Kidney (tissue), 14 donors: ENCODE measurements around the gene DOP1B. TPM values are rescaled to one million over a fixed set of nuclear protein-coding genes. Genes with fewer than 3 reads are reported as not detected.

Source experiments
- DNase-seq, 5 donors: peaks; one replicate each; pipeline ENCODE4 v3.0.0-alpha.2; 2013 to 2020
- FAIRE-seq: peaks from 2 replicates; lab custom pipeline; 2012; peaks lifted over from hg19 to GRCh38; lab: Jason Lieb, UNC
- H3K27ac ChIP-seq, 2 donors: one replicate each; pipeline ENCODE4 v1.7.0; 2013; ENCODE audit warnings: low read depth in 2 of 2, low read length in 2 of 2, inconsistent platforms in 1 of 2
- H3K27me3 ChIP-seq: one replicate; pipeline ENCODE4 v1.7.1; 2013; ENCODE audit warnings: low read length, inconsistent platforms; ENCODE audit not compliant: control insufficient read depth, insufficient read depth
- H3K36me3 ChIP-seq, 3 donors: one replicate each; pipeline versions ENCODE4 v1.7.0 to v1.7.1; 2013; ENCODE audit warnings: low read length in 3 of 3, control low read depth in 1 of 3, inconsistent platforms in 1 of 3; ENCODE audit not compliant: insufficient read depth in 3 of 3, control insufficient read depth in 2 of 3
- H3K4me1 ChIP-seq, 3 donors: one replicate each; pipeline versions ENCODE4 v1.7.0 to v1.7.1; 2013; ENCODE audit warnings: low read length in 3 of 3, inconsistent platforms in 1 of 3, low read depth in 1 of 3; ENCODE audit not compliant: control insufficient read depth in 2 of 3, insufficient read depth in 2 of 3
- H3K4me3 ChIP-seq, 3 donors: one replicate each; pipeline versions ENCODE4 v1.7.0 to v1.8.1; 2013; ENCODE audit warnings: low read length in 3 of 3, control low read depth in 1 of 3, inconsistent platforms in 1 of 3
- H3K9ac ChIP-seq, 3 donors: one replicate each; pipeline versions ENCODE4 v1.7.0 to v1.7.1; 2013; ENCODE audit warnings: low read length in 3 of 3, control low read depth in 1 of 3, inconsistent platforms in 1 of 3
- H3K9me3 ChIP-seq, 3 donors: one replicate each; pipeline versions ENCODE4 v1.7.0 to v1.7.1; 2013; ENCODE audit warnings: low read length in 3 of 3, control low read depth in 1 of 3, inconsistent platforms in 1 of 3; ENCODE audit not compliant: control insufficient read depth in 2 of 3, insufficient read depth in 1 of 3
- CTCF ChIP-seq: IDR thresholded peaks from 3 replicates; pipeline ENCODE4 v1.5.1; 2012; ENCODE audit warnings: mild to moderate bottlenecking, moderate library complexity, borderline replicate concordance; ENCODE audit not compliant: insufficient read depth; ENCODE audit errors: extremely low read depth
- intact Hi-C: fragments of 100-400 bp; cut with DNase I; formaldehyde crosslinking; loops from one replicate; pipeline ENCODE4 v1.11.1; 2022
- polyA plus RNA-seq: library from polyadenylated mRNA; stranded (reverse); fragments of 350-450 nt; fragmentation: Illumina TruSeq; extraction: RNeasy Lipid Tissue Mini Kit (QIAGEN cat#74804); gene quantifications from one replicate; pipeline ENCODE4 v1.2.3, GENCODE V29; 2014; ENCODE audit warnings: low read depth, low replicate concordance; ENCODE audit not compliant: insufficient read depth
- total RNA-seq: library from RNA; stranded (reverse); fragmentation: NEBNext Ultra II Directional; extraction: Animal tissue kit (Norgen Biotek cat#: 25700); gene quantifications from one replicate; pipeline ENCODE4 v1.2.1, GENCODE V29; 2021
- donor health status: control.
- donor health status: control.
- donor health status: control.
- donor health status: control.
- donor health status: control.
- donor health status: DM: yes; HTN: yes; CAD: no.
- donor health status: Normal renal cell carcinoma (clear cell type).

Gene DOP1B
- total and polyA plus RNA-seq, 2 donors from 2014 or later = 1.2 to 19.2 TPM

GRCh38 chr21:36178349-36178748, 21.7 kb downstream of the DOP1B start:
- Histone ChIP-seq H3K27ac (no peak overlapping the region), H3K9ac (no peak overlapping the region), H3K27me3 (no peaks in the 10 kb centered on the region), H3K4me1 (no peaks in the 10 kb centered on the region), H3K9me3 (no peaks in the 10 kb centered on the region), H3K36me3 (no peaks in the 10 kb centered on the region), H3K4me3 (no peak overlapping the region)
- FAIRE-seq (no peak), DNase-seq (no peak)
- intact Hi-C loops = no loop called here
- TF ChIP-seq CTCF = no peak

- Histone ChIP-seq H3K27ac (no peak overlapping the region), H3K4me1 (no peaks in the 10 kb centered on the region), H3K9ac (no peak overlapping the region), H3K36me3 (no peaks in the 10 kb centered on the region), H3K4me3 (no peak overlapping the region), H3K9me3 (no peaks in the 10 kb centered on the region), H3K27me3 (no peaks in the 10 kb centered on the region)
- TF ChIP-seq CTCF = no peak
- intact Hi-C loops = no loop called here
- no peak for DNase-seq
- FAIRE-seq = no peak
Measured at GRCh38 chr21:36179145-36179544, 22.5 kb downstream of the DOP1B start.

GRCh38 chr21:36180963-36181362, 24.3 kb downstream of the DOP1B start:
- intact Hi-C loops = no loop called here
- FAIRE-seq = no peak

More at GRCh38 chr21:36180963-36181362, 24.3 kb downstream of the DOP1B start:
- Histone ChIP-seq H3K4me1 (no peaks in the 10 kb centered on the region), H3K9ac (no peak overlapping the region), H3K9me3 (no peaks in the 10 kb centered on the region), H3K36me3 (no peaks in the 10 kb centered on the region), H3K27ac (no peak overlapping the region), H3K27me3 (no peaks in the 10 kb centered on the region), H3K4me3 (no peak overlapping the region)
- TF ChIP-seq CTCF = no peak
- DNase-seq = no peak
